Breast epithelium (tissue), 4 donors: ENCODE measurements around the gene IL1RAPL2. TPM values are rescaled to one million over a fixed set of nuclear protein-coding genes. Genes with fewer than 3 reads are reported as not detected.

ENCODE experiments used
- DNase-seq, 2 donors: peaks; one replicate each; pipeline ENCODE4 v3.0.0-alpha.2; 2019; ENCODE audit warnings: low spot score in 2 of 2
- H3K27ac ChIP-seq, 2 donors: fragments of 200-600 bp; sonication (generic) in 1 of 2; one replicate each; pipeline ENCODE4 v1.5.1; 2016 to 2019; ENCODE audit warnings: mild to moderate bottlenecking in 1 of 2
- H3K27me3 ChIP-seq, 2 donors: fragments of 200-600 bp; sonication (generic) in 1 of 2; one replicate each; pipeline versions ENCODE4 v1.5.1 to v1.6.0; 2017 to 2019; ENCODE audit warnings: control low read depth in 1 of 2, mild to moderate bottlenecking in 1 of 2
- H3K36me3 ChIP-seq: fragments of 200-600 bp; one replicate; pipeline ENCODE4 v1.5.1; 2019
- H3K4me1 ChIP-seq, 2 donors: fragments of 200-600 bp; sonication (generic); one replicate each; pipeline ENCODE4 v1.5.1; 2016 to 2019; ENCODE audit warnings: control low read depth in 1 of 2
- H3K4me3 ChIP-seq, 3 donors: fragments of 200-600 bp; sonication (generic); 1 replicate in 2 of 3; 2 replicates in 1 of 3; pipeline ENCODE4 v1.5.1; 2016 to 2019; ENCODE audit warnings: mild to moderate bottlenecking in 3 of 3, moderate library complexity in 2 of 3
- H3K9me3 ChIP-seq, 2 donors: fragments of 200-600 bp; sonication (generic) in 1 of 2; one replicate each; pipeline ENCODE4 v1.5.1; 2016 to 2019; ENCODE audit warnings: control low read depth in 1 of 2
- CTCF ChIP-seq, 3 donors: fragments of 450-650 bp; IDR thresholded peaks; one replicate each; pipeline ENCODE4 v1.5.1; 2016 to 2017; ENCODE audit warnings: antibody characterized with exemption in 3 of 3, mild to moderate bottlenecking in 3 of 3, moderate library complexity in 3 of 3
- POLR2A ChIP-seq: fragments of 450-650 bp; IDR thresholded peaks from one replicate; pipeline ENCODE4 v1.6.1; 2016; ENCODE audit warnings: antibody characterized with exemption, mild to moderate bottlenecking, moderate library complexity
- POLR2AphosphoS5 ChIP-seq, 3 donors: sonication (generic); formaldehyde crosslinking; IDR thresholded peaks; one replicate each; pipeline ENCODE4 v1.6.1; 2017; ENCODE audit warnings: antibody characterized with exemption in 3 of 3
- intact Hi-C: fragments of 100-400 bp; cut with DNase I; formaldehyde crosslinking; loops from one replicate; pipeline ENCODE4 v1.15.1; 2023; ENCODE audit warnings: low total_unique reads
- total RNA-seq, 3 donors: library from RNA; depleted of rRNA; stranded (reverse); fragments of >200 nt; gene quantifications; one replicate each; pipeline ENCODE4 v1.1.0, GENCODE V29; 2016

The IL1RAPL2 gene
- total RNA-seq, 3 donors from 2014 or later, result 0.44 to 0.66 TPM; not detected in 1

- Histone ChIP-seq H3K9me3 (peaks cover 0 to 2% of the 10 kb centered on the region in 2 donors), H3K36me3 (no peaks in the 10 kb centered on the region), H3K4me3 (no peak overlapping the region), H3K27ac (no peak overlapping the region), H3K27me3 (peaks cover 0 to 18% of the 10 kb centered on the region in 2 donors), H3K4me1 (no peaks in the 10 kb centered on the region)
- TF ChIP-seq POLR2A (no peak), POLR2AphosphoS5 (IDR thresholded peaks at IDR 0.05) (no peak), CTCF (IDR thresholded peaks at IDR 0.05) (no peak)
- intact Hi-C loops, result no loop called here
- DNase-seq, result no peak
Observed at GRCh38 chrX:105331244-105331643, 765.2 kb downstream of the IL1RAPL2 start.

GRCh38 chrX:105347373-105347772 is 781.4 kb downstream of the IL1RAPL2 start:
- intact Hi-C loops, result no loop called here
- Histone ChIP-seq H3K4me1 (no peaks in the 10 kb centered on the region), H3K4me3 (no peak overlapping the region), H3K27ac (no peak overlapping the region), H3K36me3 (no peaks in the 10 kb centered on the region), H3K27me3 (peaks cover 0 to 6% of the 10 kb centered on the region in 2 donors), H3K9me3 (no peaks in the 10 kb centered on the region)
- TF ChIP-seq POLR2AphosphoS5 (IDR thresholded peaks at IDR 0.05), result no peak
- TF ChIP-seq POLR2A, result no peak
- TF ChIP-seq CTCF (IDR thresholded peaks at IDR 0.05), result no peak
- DNase-seq, result no peak

- TF ChIP-seq POLR2AphosphoS5 (IDR thresholded peaks at IDR 0.05) (no peak), POLR2A (no peak), CTCF (IDR thresholded peaks at IDR 0.05) (no peak)
- Histone ChIP-seq H3K4me1 (no peaks in the 10 kb centered on the region), H3K4me3 (no peak overlapping the region), H3K27ac (no peak overlapping the region), H3K9me3 (no peaks in the 10 kb centered on the region), H3K36me3 (no peaks in the 10 kb centered on the region), H3K27me3 (no peaks in the 10 kb centered on the region)
- no peak for DNase-seq
- intact Hi-C loops, result no loop called here
Observed at GRCh38 chrX:105349476-105349875, 783.5 kb downstream of the IL1RAPL2 start.

GRCh38 chrX:105375816-105376215 is 809.8 kb downstream of the IL1RAPL2 start:
- Histone ChIP-seq H3K36me3 (no peaks in the 10 kb centered on the region), H3K27me3 (peaks cover 0 to 32% of the 10 kb centered on the region in 2 donors), H3K4me3 (no peak overlapping the region), H3K9me3 (no peaks in the 10 kb centered on the region), H3K4me1 (no peaks in the 10 kb centered on the region), H3K27ac (no peak overlapping the region)
- no peak for DNase-seq
- intact Hi-C loops, result no loop called here
- no peak for TF ChIP-seq POLR2A
- TF ChIP-seq POLR2AphosphoS5 (IDR thresholded peaks at IDR 0.05), result no peak
- TF ChIP-seq CTCF (IDR thresholded peaks at IDR 0.05), result no peak

- Histone ChIP-seq H3K9me3 (no peaks in the 10 kb centered on the region), H3K27ac (no peak overlapping the region), H3K4me3 (no peak overlapping the region), H3K36me3 (no peaks in the 10 kb centered on the region), H3K4me1 (no peaks in the 10 kb centered on the region), H3K27me3 (peaks cover 0 to 10% of the 10 kb centered on the region in 2 donors)
- intact Hi-C loops, result no loop called here
- TF ChIP-seq POLR2A (no peak), POLR2AphosphoS5 (IDR thresholded peaks at IDR 0.05) (no peak), CTCF (IDR thresholded peaks at IDR 0.05) (no peak)
- DNase-seq, result no peak
Observed at GRCh38 chrX:105424729-105425128, 858.7 kb downstream of the IL1RAPL2 start.
